Stimulated activated CD4-positive, alpha-beta T cell treated with anti-CD3 and anti-CD28 coated beads, Interleukin-12 subunit alpha, Interleukin-12 subunit beta, amount 100 ng/mL, for 4 hours (primary cell): ENCODE data around the gene TBATA.

Experiments used
- DNase-seq: peaks from one replicate; pipeline ENCODE4 v3.0.0-alpha.2; 2020

Gene TBATA, protein sequence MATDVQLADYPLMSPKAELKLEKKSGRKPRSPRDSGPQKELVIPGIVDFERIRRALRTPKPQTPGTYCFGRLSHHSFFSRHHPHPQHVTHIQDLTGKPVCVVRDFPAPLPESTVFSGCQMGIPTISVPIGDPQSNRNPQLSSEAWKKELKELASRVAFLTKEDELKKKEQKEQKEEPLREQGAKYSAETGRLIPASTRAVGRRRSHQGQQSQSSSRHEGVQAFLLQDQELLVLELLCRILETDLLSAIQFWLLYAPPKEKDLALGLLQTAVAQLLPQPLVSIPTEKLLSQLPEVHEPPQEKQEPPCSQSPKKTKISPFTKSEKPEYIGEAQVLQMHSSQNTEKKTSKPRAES

DNA sequence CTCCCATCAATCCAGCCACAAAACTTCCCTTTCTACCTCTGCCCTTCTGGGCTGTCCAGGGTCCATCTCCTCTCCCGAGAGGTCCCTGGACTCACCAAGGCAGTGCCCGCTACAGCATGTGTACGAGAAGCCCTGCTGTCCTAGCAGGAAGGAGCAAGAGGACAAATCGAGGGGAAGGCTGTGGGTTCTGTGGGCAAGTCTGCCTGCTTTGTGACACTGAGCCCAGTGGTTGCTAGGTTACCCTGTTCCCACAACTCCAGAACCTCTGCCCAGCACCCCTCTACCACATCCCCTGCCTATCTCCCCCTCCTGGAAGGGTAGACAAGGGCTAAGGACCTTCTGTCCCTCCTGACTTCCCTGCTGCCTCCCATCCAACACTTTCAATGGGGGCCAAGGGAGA lies at the start of gene TBATA:
Gene TBATA, minus strand, starts transcription at position 188 of the 400 bp plus-strand sequence. CDS start 1,998 bp downstream, outside the sequence.
- no peak for DNase-seq

DNA sequence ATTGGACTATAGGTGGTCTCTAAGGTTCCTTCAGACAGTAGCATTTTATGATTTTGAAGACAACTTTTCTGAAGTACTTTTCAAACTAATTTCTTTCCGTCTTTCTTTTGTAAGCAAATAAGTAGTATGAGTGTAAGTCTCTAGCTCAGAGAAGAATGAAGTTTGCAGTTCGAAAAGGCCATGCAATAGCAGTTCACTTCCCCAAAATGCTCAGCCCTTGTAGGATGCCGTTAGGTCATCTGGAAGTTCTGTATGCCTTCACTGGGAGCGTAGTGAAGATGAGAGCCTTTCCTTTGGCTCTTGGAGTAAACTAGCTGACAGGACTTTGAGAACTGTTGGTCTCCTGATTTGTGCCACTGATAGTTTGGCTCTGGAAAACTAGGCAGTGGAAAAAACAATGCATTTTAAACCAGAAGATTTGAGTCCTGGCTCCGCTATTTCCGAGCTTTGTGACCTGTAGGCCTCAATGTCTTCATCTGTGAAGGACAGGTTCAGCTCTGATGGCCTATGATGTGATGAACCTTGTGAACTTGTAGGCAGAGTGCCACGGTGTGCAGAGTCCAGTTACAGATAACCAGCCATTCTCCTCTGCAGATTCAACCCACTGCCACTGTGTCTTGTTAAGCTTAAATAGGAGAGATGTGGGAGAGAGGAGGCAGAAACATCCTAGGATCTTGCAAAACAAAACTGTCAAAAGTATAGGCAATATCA lies 49.4 kb upstream of the TBATA start:
- no peak for DNase-seq

DNA sequence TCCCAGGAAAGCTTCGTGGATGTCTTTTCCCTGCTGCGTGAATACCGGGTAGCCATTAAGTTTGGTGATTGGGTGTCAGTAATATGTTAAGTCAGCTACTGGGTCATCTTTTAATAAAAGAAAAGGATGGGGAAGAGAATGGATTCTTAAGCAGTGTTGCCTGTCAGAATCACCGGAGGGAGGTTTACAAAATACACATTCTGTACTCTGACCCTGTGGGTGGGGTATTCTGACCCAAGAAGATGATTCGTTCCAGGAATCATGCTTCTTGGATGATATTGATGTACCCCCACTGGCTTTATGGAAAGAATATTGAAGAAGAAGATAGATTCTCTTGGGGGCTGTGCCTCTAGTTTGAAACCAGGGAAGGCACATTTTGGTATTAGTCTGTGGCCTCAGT lies 48.8 kb upstream of the TBATA start:
- DNase-seq = no peak

DNA sequence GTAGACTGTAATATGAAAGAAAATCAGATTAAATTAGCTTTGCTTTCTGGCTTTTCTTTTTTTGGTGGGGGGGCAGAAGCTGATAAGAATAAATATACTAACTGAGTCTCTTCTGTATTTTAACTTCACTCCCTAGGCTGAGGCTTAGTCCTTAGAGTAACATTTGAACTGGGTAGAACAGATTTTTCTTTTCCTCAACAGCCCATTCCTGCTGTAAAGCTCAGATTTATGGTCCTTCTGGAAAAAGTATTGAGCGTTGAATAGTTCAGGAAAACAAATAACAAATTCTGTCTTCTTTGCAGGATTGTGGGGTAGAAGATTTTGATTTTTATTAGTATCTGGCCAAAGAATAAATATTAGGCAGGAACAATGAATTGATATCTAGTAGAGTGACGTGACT lies 48.4 kb upstream of the TBATA start:
- no peak for DNase-seq

DNA sequence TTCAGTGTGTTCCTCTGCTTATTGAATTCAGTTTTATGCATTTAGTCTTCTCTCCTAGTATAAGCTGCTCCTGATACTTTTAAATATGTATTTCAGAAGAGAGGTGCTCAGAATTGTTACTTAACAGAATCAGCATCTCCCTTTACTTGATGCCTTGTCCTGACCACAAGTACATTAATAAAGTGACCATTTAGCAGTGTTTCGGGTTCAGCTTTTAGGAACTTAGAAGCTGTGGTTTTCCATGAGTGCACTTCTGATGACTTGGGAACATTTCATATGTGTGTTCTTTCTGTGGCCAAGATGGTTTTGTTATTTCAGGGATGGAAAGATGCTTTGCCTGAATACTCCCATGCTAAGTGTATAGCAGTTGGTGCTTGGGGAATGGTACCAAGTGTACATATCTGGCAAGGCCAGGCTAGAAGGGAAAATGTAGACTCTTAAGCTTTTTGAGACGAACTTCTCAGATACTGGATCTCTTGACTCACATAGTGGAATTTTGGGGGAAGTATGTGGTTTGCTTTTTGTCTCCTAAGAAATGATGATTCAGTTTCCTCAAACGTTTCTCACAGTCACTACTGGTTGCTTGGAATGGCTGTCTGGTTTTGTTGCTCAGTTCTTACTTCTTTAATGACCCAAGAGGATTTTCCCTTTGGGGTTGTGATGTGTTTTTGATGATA lies 47.8 kb upstream of the TBATA start:
- DNase-seq = no peak

DNA sequence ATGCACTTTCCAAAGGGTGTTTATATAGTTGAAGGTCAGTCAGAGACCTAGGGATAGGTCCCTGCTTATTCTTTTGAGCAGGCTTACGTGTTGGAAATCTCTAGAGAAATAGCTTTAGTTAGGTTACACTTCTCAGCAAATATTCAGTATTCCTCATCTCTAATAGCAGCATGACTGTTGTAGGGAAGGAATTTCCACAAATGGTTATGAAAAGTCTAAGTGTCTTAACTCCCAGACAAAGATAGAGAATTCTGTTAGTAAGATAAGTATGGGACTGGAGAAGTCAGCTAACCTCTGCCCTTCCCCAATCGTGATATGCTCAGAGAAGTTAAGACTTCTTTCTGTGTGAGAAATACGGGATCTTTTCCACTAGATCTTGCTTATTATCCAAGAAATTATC lies 47.0 kb upstream of the TBATA start:
- no peak for DNase-seq

DNA sequence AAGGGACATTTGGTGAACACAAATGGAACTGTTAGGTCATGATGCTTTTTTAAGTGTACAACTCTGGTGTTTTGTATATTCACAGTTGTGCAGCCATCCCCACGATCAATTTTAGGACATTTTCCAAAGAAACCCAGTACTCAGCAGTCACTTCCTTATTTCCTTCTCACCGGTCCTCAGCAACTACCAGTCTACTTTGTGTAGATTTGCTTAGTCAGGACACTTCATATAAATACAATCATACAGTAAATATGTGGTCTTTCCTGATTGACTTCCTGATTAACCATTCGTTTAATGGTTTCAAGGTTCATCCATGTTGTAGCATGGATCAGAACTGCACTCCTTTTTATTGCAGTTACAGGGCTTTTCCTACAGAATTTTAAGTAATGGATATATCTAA lies 45.0 kb upstream of the TBATA start:
- DNase-seq = no peak

DNA sequence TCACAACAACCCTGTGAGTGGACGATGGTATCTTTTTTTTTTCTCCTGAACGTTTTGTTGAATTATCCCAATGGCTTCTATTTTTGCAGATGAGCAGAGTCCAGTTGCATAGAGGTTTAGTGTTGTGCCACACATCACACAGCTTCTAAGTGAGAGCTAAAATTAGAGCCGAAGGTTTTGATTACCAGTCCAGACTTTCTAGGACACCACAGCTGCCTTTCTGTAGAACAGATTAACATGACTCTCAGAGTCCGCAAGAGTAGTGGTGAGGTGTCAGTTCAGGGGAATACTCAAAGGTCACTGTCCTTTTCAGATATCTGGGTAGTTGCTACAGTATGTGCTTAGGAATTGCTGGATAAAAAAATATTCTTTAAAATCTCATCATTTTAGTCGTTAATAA lies 44.4 kb upstream of the TBATA start:
- DNase-seq = no peak

DNA sequence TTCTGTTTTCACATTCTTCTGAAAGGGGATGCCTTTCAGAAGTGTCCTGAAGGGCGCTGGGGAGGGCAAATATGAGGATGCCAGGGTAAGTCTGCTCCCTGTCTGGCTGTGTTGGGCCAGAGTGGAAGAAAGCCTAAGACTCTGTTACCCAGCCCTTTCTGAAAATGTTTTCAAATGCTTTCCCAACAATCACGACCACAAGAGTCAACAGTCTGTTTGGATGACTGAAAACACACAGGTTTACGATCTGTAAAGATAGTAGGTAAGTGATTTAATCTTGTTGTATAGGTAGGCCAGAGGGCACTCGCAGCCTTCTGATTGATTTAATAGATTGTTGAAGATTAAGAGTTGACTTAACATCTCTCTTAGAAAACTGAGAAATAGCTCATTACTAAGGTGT lies 43.7 kb upstream of the TBATA start:
- DNase-seq = no peak

DNA sequence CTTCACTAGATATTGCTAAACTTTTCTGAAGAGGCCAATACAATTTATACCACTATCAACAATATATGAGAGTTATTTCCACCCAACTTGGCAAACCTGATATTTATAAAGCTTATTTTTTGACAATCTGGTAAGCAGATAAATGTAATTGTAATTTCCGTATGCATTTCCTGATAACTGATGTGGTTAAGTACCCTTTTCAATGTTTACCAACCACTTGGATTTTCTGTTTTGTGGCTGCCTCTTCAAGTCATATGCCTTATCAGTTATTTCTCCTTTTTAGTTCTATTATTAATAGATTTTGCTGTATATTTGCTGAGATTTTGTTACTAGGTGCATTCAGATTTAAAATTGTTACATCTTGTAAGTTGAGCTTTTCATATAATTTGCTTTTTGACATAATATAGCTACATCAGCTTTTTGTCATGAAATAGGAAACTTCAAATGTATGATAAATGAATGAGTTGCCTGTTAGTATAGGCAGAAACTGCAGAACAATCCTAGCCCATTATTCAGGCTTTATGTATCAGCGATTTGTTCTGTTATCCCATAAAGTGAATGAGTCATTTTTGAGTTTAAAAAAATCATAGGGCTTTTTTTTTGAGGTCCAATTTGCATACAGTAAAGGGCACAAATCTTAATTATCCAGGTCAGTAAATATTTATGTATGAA lies 42.0 kb upstream of the TBATA start:
- no peak for DNase-seq

DNA sequence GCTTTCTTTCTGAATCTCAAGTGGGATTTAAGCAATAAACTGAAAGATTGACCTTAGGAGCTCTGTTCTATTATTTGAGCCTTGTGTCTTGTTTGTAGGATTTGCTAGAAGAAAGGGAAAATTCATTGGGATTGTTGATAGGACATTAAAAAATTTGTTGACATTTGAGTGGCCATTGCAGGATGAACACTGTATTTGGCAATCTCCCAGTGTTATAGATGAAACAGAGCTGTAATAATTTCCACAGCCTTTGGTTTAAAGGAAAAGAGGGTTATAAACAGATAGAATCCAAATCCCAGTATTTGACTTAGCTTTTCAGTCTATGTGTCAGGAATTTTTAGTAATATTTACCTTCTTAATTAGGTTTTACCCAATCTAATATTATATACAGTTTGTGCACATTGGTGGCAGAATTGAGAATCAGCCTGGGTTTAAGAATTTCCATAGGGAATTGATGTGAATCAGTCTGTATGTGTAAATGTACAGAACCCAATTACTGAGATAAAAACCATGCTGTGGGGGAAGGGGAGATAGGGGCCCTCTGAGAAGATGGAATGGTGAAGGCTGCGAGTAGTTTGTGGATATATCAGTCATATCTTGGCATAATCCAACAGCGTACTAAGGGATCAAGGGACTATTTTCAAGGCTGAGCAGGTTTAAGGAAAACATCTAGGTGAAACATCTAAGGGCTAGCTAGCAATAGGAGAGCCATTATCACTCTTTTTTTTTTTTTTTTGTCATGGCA lies 37.1 kb upstream of the TBATA start:
- no peak for DNase-seq

DNA sequence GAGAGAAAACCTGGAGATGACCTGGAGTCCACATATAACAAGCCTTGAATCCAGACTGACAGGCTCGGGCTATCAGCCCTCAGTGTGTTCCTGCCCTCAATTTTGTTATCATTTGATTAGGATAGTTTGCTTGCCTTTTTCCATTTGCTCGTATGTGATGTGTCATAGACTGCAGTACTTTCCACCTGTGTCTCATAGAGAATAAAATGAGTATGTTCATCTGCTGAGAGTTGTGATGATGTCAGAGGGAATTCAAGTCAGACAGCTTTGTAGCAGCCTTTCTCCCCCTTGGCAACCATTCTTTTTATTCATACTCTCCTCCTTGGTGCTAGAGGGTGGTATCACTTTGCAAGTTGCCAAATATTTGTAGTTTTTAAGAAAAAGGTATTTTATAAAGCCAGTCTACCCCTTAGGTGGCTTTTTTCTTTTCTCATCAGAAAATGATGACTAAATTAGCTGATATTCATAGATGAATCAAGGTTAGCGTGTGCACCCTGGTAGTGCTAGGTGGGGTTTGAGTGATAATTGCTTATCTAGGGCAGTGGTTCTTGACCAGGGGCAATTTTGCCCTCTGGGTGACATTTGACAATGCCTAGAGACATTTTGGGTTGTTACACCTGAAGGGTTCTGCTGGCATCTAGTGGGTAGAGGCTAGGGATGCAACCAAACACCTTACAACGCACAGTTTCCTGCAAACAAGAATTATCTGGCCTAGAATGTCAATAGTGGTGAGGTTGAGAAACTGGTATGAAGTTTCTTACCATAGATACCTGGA lies 36.0 kb upstream of the TBATA start:
- no peak for DNase-seq

DNA sequence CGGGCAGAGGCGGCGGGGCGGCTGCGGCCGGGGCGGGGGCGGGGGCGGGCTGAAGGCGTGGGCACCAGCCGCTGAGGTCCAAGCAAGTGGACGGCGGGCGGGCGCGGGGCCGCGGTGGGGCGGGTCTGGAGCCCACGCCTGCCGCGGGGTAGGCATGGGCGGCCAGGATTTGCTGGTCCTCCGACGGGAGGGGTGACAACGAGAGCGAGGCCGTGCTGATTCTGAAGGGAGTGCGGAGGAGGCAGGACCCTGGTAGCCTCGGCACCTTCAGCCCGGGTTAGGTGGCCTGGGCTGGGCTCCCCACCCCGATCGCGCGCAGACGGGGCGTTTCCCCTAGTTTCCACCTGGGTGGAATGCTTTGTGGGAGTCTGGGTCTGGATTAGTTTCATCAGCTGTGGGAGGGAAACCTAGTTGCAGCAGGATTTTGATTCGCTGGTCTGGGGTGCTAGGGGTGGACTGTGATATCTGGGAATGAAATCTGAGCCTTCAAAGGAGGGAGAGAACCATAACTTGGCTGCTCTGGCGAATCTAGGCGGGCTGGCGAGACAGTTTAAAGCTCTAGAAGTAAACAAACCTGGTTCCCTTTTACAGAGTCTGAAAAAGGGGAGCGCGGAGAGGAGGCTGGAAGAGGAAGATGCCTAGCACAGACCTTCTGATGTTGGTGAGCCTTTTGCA lies 31.2 kb upstream of the TBATA start:
- peak; percentile 32 for DNase-seq

DNA sequence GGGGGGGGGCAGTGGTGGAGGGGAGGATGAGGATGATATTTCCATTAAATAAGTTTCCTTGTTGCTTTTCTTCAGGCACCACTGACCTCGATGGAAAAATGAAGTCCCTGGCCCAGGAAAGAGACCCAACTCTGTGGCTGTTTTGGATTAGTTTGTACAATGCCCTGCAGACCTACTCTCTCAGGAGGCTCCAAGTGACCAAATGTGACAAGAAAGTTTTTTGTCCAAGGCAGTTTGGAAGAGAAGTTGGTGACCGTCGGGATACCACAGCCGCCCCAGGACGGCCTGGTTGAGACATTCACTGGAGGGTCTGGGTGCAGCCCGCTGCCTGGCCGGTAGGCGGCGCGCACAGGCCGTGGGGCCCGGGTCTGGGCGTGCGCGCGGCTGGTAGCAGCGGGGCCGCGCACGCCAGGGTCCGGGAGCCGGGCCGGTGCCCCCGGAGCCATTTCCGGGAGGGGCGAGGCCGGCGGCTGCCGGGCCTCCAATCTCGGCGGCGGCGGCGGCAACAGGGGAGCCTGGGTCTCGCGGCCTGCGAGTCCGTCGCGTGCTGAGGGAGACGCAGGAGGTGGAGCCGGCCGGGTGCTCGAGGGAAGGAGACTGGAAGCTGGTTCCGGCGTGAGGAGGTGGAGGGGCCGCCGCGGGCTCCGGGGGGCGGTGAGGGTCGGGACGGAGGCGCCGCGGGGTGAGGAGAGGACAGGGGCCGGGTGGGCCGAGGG lies 30.5 kb upstream of the TBATA start, which contains the start of gene SGPL1:
Gene SGPL1, plus strand, starts transcription at position 445 of the 716 bp plus-strand sequence. CDS start 906 bp downstream, outside the sequence.
- DNase-seq = peak; percentile 88

DNA sequence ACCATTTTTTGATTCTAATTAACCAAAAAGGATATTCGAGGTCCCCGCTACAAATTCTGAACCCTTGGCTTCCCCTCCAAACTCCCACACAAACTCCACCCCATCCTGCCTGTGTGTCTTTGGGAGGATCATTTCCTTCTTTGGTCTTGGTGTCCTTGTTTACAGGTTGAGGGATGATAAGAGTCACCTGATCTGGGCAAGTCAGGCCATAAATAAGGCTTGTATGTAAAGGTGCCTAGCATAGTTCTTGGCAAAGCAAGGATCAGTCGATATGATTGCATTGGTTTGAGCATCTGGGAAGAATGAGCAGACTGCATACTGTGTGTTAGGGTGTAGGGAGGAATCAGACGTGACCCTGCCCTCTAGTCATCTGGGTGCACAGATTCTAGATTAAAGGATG lies 28.9 kb upstream of the TBATA start:
- no peak for DNase-seq

DNA sequence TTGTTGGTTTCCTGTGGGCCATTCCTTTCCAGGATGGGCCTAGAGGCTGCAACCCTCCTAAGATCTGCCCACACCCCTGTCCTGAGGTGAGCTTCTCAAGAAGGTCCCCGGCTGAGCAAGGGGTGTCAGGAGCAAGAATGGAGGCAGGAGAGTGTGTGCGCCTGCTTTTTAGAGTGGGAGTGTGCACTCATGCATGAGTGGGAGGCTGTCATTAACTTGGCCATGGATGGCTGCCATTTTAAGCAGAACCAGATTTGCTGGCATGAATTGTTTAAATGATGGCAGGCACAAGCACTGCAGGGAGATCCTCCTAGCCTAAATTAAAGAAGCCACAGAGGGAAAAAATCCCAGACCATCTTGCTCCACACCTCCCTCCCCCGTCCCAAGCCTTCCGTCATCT lies 27.6 kb upstream of the TBATA start:
- DNase-seq = no peak

DNA sequence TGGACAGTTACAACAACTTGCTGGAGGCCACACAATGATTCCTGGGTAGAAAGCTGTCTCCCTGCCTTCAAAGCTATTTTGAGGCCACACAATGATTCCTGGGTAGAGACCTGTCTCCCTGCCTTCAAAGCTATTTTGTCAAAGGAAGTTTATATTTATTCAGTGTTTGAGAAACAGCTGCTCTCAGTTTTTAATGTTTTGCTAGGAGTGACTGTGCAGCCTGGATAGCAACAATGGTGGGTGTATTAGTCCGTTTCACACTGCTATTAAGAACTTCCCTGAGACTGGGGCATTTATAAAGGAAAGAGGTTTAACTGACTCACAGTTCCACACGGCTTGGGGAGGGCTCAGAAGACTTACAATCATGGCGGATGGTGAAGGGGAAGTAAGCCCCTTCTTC lies 26.7 kb upstream of the TBATA start:
- no peak for DNase-seq

DNA sequence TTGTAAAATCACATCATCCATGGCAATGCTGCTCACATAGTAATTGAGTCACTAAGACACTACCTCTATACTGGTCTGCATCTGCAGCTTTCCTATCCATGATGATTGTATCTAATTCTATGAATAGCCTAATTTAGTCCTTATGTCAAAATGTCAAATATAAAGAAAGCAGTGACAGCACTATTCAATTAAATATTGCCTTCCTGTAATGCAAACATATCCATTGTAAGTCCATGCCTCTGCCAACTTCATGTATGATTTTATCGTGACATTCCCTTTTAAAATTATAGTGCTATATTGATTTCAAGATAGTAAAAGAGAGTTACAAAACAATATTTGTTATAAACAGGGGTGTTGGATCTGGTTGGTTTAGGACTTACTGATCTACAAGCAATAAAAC lies 25.8 kb upstream of the TBATA start:
- DNase-seq = no peak

DNA sequence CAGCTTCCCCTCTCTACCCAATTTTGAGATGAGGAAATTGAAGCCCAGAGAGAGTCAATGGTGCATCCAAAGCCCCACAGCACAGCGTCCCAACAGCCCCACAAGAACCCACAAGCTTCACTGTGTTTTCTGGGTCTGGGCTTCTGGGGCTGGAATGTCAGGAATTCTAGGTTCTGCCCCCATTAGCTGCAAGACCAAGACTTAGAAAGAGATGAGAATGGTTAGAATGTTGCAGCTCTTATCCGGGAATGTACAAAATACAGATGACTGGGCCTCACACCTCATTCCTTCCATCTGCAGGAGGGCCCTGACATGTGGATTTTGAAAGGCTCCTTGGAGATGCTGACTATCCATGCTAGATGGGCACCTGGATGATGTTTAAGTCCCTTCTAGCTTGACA lies 24.5 kb upstream of the TBATA start:
- no peak for DNase-seq

DNA sequence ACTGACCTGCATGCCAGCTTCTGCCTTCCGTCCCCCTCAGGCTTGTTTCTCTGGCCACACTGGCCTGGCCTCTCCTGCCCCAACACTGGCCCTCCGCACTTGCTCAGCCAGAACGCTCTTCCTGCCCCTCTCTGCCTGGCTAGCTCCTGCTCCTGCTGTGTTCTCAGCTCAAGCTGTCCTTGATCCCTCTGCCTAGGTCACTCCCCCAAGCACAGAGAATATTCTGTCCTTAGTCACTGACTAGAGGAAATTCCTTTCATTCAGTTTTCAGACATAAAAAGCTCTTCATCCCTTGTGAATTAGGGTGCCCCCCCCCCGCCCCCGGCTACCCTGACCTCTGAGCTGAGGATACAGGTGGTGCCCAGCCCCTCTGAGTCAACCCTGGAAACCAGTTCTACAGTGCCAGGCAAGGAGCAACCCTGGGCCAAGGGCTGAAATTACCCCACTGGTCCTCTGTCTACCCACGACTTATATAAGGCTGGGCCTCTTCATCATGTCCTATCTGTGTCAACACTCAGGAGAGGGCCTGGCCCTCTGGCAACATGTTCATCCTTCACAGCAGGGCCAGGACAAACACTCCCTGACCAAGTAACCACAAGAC lies 23.9 kb upstream of the TBATA start:
- DNase-seq = no peak
